Mucosa of stomach (tissue), 1 donor: ENCODE results near the gene DNAI2.
"Not testable (repeated sequence)": the region's sequence is repeated elsewhere in the genome, so short reads cannot be mapped to it uniquely, and the experiment has no call there.

Experiments
- H3K27me3 ChIP-seq: one replicate; pipeline ENCODE4 v1.7.0; 2013; ENCODE audit warnings: mild to moderate bottlenecking, low read length; ENCODE audit not compliant: control insufficient read depth, insufficient read depth
- H3K36me3 ChIP-seq: one replicate; pipeline ENCODE4 v1.7.0; 2013; ENCODE audit warnings: low read length; ENCODE audit not compliant: control insufficient read depth, insufficient read depth
- H3K4me1 ChIP-seq: one replicate; pipeline ENCODE4 v1.7.0; 2013; ENCODE audit warnings: mild to moderate bottlenecking, low read length; ENCODE audit not compliant: control insufficient read depth, insufficient read depth
- H3K4me3 ChIP-seq: one replicate; pipeline ENCODE4 v1.7.0; 2013; ENCODE audit warnings: low read length
- H3K9ac ChIP-seq: one replicate; pipeline ENCODE4 v1.7.0; 2013; ENCODE audit warnings: mild to moderate bottlenecking, low read length, moderate library complexity
- H3K9me3 ChIP-seq: one replicate; pipeline ENCODE4 v1.7.0; 2013; ENCODE audit warnings: mild to moderate bottlenecking, low read length, moderate library complexity; ENCODE audit not compliant: control insufficient read depth
- donor health status: Pancreatic carcinoma.

The DNAI2 gene

GRCh38 chr17:74282274-74282586 lies 8.2 kb downstream of the DNAI2 start:
- not testable (repeated sequence) for H3K9me3 ChIP-seq, H3K4me3 ChIP-seq, H3K4me1 ChIP-seq, H3K36me3 ChIP-seq, H3K9ac ChIP-seq, H3K27me3 ChIP-seq

- no peaks in the 10 kb centered on the region for H3K9me3 ChIP-seq
- H3K9ac ChIP-seq: no peak overlapping the region
- no peaks in the 10 kb centered on the region for H3K36me3 ChIP-seq
- no peak overlapping the region for H3K4me3 ChIP-seq
- peaks cover 5% of the 10 kb centered on the region for H3K27me3 ChIP-seq
- H3K4me1 ChIP-seq: no peaks in the 10 kb centered on the region
Measured at GRCh38 chr17:74282587-74283370, 8.7 kb downstream of the DNAI2 start.

GRCh38 chr17:74283371-74283673 lies 9.3 kb downstream of the DNAI2 start:
- no peaks in the 10 kb centered on the region for H3K9me3 ChIP-seq
- no peak overlapping the region for H3K4me3 ChIP-seq
- H3K36me3 ChIP-seq: no peaks in the 10 kb centered on the region
- peaks cover 5% of the 10 kb centered on the region for H3K27me3 ChIP-seq
- no peak overlapping the region for H3K9ac ChIP-seq
- no peaks in the 10 kb centered on the region for H3K4me1 ChIP-seq

- Histone ChIP-seq H3K4me1 (no peaks in the 10 kb centered on the region), H3K27me3 (peaks cover 7% of the 10 kb centered on the region), H3K36me3 (no peaks in the 10 kb centered on the region), H3K9me3 (no peaks in the 10 kb centered on the region), H3K9ac (no peak overlapping the region), H3K4me3 (no peak overlapping the region)
Measured at GRCh38 chr17:74287031-74287602, 13.1 kb downstream of the DNAI2 start.

GRCh38 chr17:74288785-74289184 lies 14.8 kb downstream of the DNAI2 start:
- Histone ChIP-seq H3K36me3 (no peaks in the 10 kb centered on the region), H3K27me3 (peaks cover 7% of the 10 kb centered on the region), H3K9me3 (no peaks in the 10 kb centered on the region), H3K4me3 (no peak overlapping the region), H3K9ac (no peak overlapping the region), H3K4me1 (no peaks in the 10 kb centered on the region)

GRCh38 chr17:74289688-74290087 lies 15.7 kb downstream of the DNAI2 start:
- Histone ChIP-seq H3K9ac (no peak overlapping the region), H3K27me3 (peaks cover 6% of the 10 kb centered on the region), H3K36me3 (no peaks in the 10 kb centered on the region), H3K4me1 (no peaks in the 10 kb centered on the region), H3K9me3 (no peaks in the 10 kb centered on the region), H3K4me3 (no peak overlapping the region)

GRCh38 chr17:74290340-74290739 lies 16.3 kb downstream of the DNAI2 start:
- Histone ChIP-seq H3K36me3 (no peaks in the 10 kb centered on the region), H3K9ac (no peak overlapping the region), H3K9me3 (no peaks in the 10 kb centered on the region), H3K4me3 (no peak overlapping the region), H3K27me3 (peaks cover 3% of the 10 kb centered on the region), H3K4me1 (no peaks in the 10 kb centered on the region)

- Histone ChIP-seq H3K4me3 (no peak overlapping the region), H3K4me1 (peaks cover 10% of the 10 kb centered on the region), H3K36me3 (no peaks in the 10 kb centered on the region), H3K9ac (no peak overlapping the region), H3K9me3 (no peaks in the 10 kb centered on the region), H3K27me3 (peaks cover 3% of the 10 kb centered on the region)
Measured at GRCh38 chr17:74292495-74292894, 18.5 kb downstream of the DNAI2 start.

GRCh38 chr17:74295625-74296547 lies 21.9 kb downstream of the DNAI2 start:
- Histone ChIP-seq H3K27me3 (peaks cover 9% of the 10 kb centered on the region), H3K36me3 (no peaks in the 10 kb centered on the region), H3K9me3 (no peaks in the 10 kb centered on the region), H3K4me3 (no peak overlapping the region), H3K9ac (no peak overlapping the region), H3K4me1 (peaks cover 10% of the 10 kb centered on the region)

GRCh38 chr17:74296548-74296936 lies 22.5 kb downstream of the DNAI2 start:
- Histone ChIP-seq H3K27me3 (peaks cover 15% of the 10 kb centered on the region), H3K9me3 (no peaks in the 10 kb centered on the region), H3K4me3 (no peak overlapping the region), H3K9ac (no peak overlapping the region), H3K36me3 (no peaks in the 10 kb centered on the region), H3K4me1 (peaks cover 10% of the 10 kb centered on the region)

- Histone ChIP-seq H3K27me3 (peaks cover 15% of the 10 kb centered on the region), H3K36me3 (no peaks in the 10 kb centered on the region), H3K4me1 (peaks cover 10% of the 10 kb centered on the region), H3K4me3 (no peak overlapping the region), H3K9me3 (no peaks in the 10 kb centered on the region), H3K9ac (no peak overlapping the region)
Measured at GRCh38 chr17:74297941-74298340, 23.9 kb downstream of the DNAI2 start.

GRCh38 chr17:74298778-74299177 lies 24.7 kb downstream of the DNAI2 start:
- H3K4me3 ChIP-seq: no peak overlapping the region
- no peaks in the 10 kb centered on the region for H3K36me3 ChIP-seq
- H3K27me3 ChIP-seq: peaks cover 15% of the 10 kb centered on the region
- no peak overlapping the region for H3K9ac ChIP-seq
- H3K4me1 ChIP-seq: peaks cover 10% of the 10 kb centered on the region
- H3K9me3 ChIP-seq: no peaks in the 10 kb centered on the region
